NCI-H187 treated with DMSO at 0.1 percent for 48 hours (cell line): ENCODE data around the gene TMPRSS12.
"Not testable (repeated sequence)": the region's sequence is repeated elsewhere in the genome, so short reads cannot be mapped to it uniquely, and the experiment has no call there.

ENCODE experiments used
- DNase-seq: peaks from one replicate; lab custom pipeline; 2025; lab: John Stamatoyannopoulos, UW

Gene TMPRSS12

GRCh38 chr12:50926932-50927331, 84.2 kb downstream of the TMPRSS12 start:
- not testable (repeated sequence) for DNase-seq

- DNase-seq = no peak
These were observed 84.6 kb downstream of the TMPRSS12 start for GRCh38 chr12:50927356-50927755.

GRCh38 chr12:50927766-50928224, 85.1 kb downstream of the TMPRSS12 start:
- no peak for DNase-seq

GRCh38 chr12:50928392-50928791, 85.7 kb downstream of the TMPRSS12 start:
- DNase-seq = no peak

- no peak for DNase-seq
These were observed 87.1 kb downstream of the TMPRSS12 start for GRCh38 chr12:50929831-50930230.

GRCh38 chr12:50930477-50930876, 87.8 kb downstream of the TMPRSS12 start:
- DNase-seq = not testable (repeated sequence)

- DNase-seq = no peak
These were observed 90.1 kb downstream of the TMPRSS12 start for GRCh38 chr12:50932787-50933280.

GRCh38 chr12:50933459-50934124, 90.9 kb downstream of the TMPRSS12 start:
- no peak for DNase-seq

- DNase-seq = no peak
These were observed 91.7 kb downstream of the TMPRSS12 start for GRCh38 chr12:50934371-50934851.

- no peak for DNase-seq
These were observed 92.5 kb downstream of the TMPRSS12 start for GRCh38 chr12:50934981-50935807.

GRCh38 chr12:50936821-50937530, 94.2 kb downstream of the TMPRSS12 start:
- DNase-seq = no peak
